ENCODE data around the gene AMBP.

DNA sequence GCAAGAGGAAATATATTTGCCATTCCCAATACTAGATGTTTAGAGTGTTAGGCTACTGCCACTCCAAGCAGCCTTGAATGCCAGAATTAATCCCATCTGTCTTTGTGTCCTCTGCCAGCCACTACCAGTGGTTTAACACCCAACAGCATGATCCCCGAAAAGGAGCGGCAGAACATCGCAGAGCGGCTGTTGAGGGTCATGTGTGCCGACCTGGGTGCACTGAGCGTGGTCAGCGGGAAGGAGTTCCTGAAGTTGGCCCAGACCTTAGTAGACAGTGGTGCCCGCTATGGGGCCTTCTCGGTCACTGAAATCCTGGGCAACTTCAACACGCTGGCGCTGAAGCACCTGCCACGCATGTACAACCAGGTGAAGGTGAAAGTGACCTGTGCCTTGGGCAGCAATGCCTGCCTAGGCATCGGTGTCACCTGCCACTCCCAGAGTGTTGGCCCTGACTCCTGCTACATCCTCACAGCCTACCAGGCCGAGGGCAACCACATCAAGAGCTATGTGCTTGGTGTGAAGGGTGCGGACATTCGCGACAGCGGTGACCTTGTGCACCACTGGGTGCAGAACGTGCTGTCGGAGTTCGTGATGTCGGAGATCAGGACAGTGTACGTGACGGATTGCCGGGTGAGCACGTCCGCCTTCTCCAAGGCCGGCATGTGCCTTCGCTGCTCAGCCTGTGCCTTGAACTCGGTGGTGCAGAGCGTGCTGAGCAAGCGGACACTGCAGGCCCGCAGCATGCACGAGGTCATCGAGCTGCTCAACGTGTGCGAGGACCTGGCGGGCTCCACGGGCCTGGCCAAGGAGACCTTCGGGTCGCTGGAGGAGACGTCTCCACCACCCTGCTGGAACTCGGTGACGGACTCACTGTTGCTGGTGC lies 29.3 kb downstream of the AMBP start:
- TF ChIP-seq, protein P1, sequence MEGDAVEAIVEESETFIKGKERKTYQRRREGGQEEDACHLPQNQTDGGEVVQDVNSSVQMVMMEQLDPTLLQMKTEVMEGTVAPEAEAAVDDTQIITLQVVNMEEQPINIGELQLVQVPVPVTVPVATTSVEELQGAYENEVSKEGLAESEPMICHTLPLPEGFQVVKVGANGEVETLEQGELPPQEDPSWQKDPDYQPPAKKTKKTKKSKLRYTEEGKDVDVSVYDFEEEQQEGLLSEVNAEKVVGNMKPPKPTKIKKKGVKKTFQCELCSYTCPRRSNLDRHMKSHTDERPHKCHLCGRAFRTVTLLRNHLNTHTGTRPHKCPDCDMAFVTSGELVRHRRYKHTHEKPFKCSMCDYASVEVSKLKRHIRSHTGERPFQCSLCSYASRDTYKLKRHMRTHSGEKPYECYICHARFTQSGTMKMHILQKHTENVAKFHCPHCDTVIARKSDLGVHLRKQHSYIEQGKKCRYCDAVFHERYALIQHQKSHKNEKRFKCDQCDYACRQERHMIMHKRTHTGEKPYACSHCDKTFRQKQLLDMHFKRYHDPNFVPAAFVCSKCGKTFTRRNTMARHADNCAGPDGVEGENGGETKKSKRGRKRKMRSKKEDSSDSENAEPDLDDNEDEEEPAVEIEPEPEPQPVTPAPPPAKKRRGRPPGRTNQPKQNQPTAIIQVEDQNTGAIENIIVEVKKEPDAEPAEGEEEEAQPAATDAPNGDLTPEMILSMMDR (IDR thresholded peaks at IDR 0.05; ENCODE audit: low read length): no peak
- no peak for TF ChIP-seq EZH2 (IDR thresholded peaks at IDR 0.05; ENCODE audit: borderline replicate concordance, low read length)
